Activated T-cell treated with anti-CD3 and anti-CD28 coated beads, Interleukin-2, amount 50 U/mL, for 48 hours (primary cell): ENCODE measurements around the gene HLA-F.

Experiments
- DNase-seq, 2 experiments: peaks; one replicate each; pipeline ENCODE4 v3.0.0-alpha.2; 2020

The HLA-F gene

GRCh38 chr6:29764422-29765196 is 41.4 kb downstream of the HLA-F start:
- no peak for DNase-seq

- no peak for DNase-seq
Measured at GRCh38 chr6:29769336-29769735, 46.1 kb downstream of the HLA-F start.

- DNase-seq, result no peak
Measured at GRCh38 chr6:29770306-29770705, 47.1 kb downstream of the HLA-F start.

- DNase-seq, result no peak
Measured at GRCh38 chr6:29776684-29777083, 53.5 kb downstream of the HLA-F start.
